PC-9 (cell line): ENCODE data around the gene UPK1A.

ENCODE experiments used
- CTCF ChIP-seq: fragments of 200-600 bp; sonication (generic); conservative IDR thresholded peaks from 2 replicates; pipeline ENCODE4 v1.6.1; 2017; ENCODE audit warnings: mixed run types, antibody characterized with exemption, mild to moderate bottlenecking, moderate library complexity
- EZH2 ChIP-seq: fragments of 200-600 bp; sonication (generic); IDR thresholded peaks from 2 replicates; pipeline ENCODE4 v1.8.0; 2017; ENCODE audit warnings: antibody characterized with exemption, low read depth

GRCh38 chr19:35655600-35655999 lies 10.7 kb upstream of the UPK1A start:
- no peak for TF ChIP-seq CTCF
- no peak for TF ChIP-seq EZH2
